GM23338 (cell line): Measurements from ENCODE around the gene ARHGAP27. TPM values are rescaled to one million over a fixed set of nuclear protein-coding genes. Genes with fewer than 3 reads are reported as not detected.

ENCODE experiments used
- ATAC-seq: fragments of 200-7000 bp; cut with Tn5 transposase; 3 replicates; pipeline ENCODE4 v1.9.1; 2020
- DNase-seq: peaks from one replicate; pipeline ENCODE4 v3.0.0-alpha.2; 2015; ENCODE audit warnings: low spot score
- H2AFZ ChIP-seq: fragments of 200-600 bp; sonication (generic); 2 replicates; pipeline ENCODE4 v1.8.0; 2016; ENCODE audit warnings: antibody characterized with exemption, mild to moderate bottlenecking, moderate library complexity
- H3F3A ChIP-seq: fragments of 200-600 bp; sonication (generic); replicated peaks from 2 replicates; pipeline ENCODE4 v1.8.0; 2017; ENCODE audit warnings: antibody characterized with exemption, mixed run types, low read depth
- H3K27ac ChIP-seq: fragments of 200-600 bp; sonication (generic); 2 replicates; pipeline ENCODE4 v1.6.1; 2016; ENCODE audit warnings: low read depth
- H3K27me3 ChIP-seq: fragments of 200-600 bp; sonication (generic); 2 replicates; pipeline ENCODE4 v1.8.0; 2016; ENCODE audit warnings: mild to moderate bottlenecking, mixed run types, moderate library complexity; ENCODE audit not compliant: insufficient read depth
- H3K36me3 ChIP-seq: fragments of 200-600 bp; sonication (generic); 2 replicates; pipeline ENCODE4 v1.8.0; 2016; ENCODE audit warnings: mild to moderate bottlenecking; ENCODE audit not compliant: insufficient read depth
- H3K4me1 ChIP-seq: fragments of 200-600 bp; sonication (generic); 2 replicates; pipeline ENCODE4 v1.8.0; 2016; ENCODE audit warnings: mild to moderate bottlenecking, moderate library complexity; ENCODE audit not compliant: insufficient read depth
- H3K4me2 ChIP-seq: fragments of 200-600 bp; sonication (generic); 2 replicates; pipeline ENCODE4 v1.7.1; 2017; ENCODE audit warnings: mixed run types
- H3K4me3 ChIP-seq: fragments of 200-600 bp; sonication (generic); 2 replicates; pipeline ENCODE4 v1.6.1; 2016; ENCODE audit warnings: mixed run types
- H3K79me2 ChIP-seq: fragments of 200-600 bp; sonication (generic); replicated peaks from 2 replicates; pipeline ENCODE4 v1.8.0; 2017; ENCODE audit warnings: mild to moderate bottlenecking; ENCODE audit not compliant: insufficient read depth
- H3K9me2 ChIP-seq: fragments of 200-600 bp; sonication (generic); 2 replicates; pipeline ENCODE4 v1.8.0; 2017; ENCODE audit not compliant: insufficient read depth
- H4K20me1 ChIP-seq: fragments of 200-600 bp; sonication (generic); replicated peaks from 2 replicates; pipeline ENCODE4 v1.8.0; 2017; ENCODE audit warnings: mild to moderate bottlenecking; ENCODE audit not compliant: insufficient read depth
- H3K27ac Mint-ChIP-seq: 2 replicates; pipeline ENCODE4 v1.8.0; 2020; ENCODE audit warnings: inconsistent platforms, mild to moderate bottlenecking, moderate library complexity, mixed read lengths
- H3K27me3 Mint-ChIP-seq: 3 replicates; pipeline ENCODE4 v1.8.0; 2022; ENCODE audit warnings: low read depth, mild to moderate bottlenecking, moderate library complexity, mixed read lengths, inconsistent platforms; ENCODE audit not compliant: insufficient read depth, poor library complexity
- H3K36me3 Mint-ChIP-seq: 3 replicates; pipeline ENCODE4 v1.8.0; 2021; ENCODE audit warnings: low read depth, mild to moderate bottlenecking, inconsistent platforms, moderate library complexity, mixed read lengths
- H3K4me1 Mint-ChIP-seq: 3 replicates; pipeline ENCODE4 v1.8.0; 2020; ENCODE audit warnings: mild to moderate bottlenecking, inconsistent platforms, mixed read lengths
- H3K4me3 Mint-ChIP-seq: 3 replicates; pipeline ENCODE4 v1.8.0; 2021; ENCODE audit warnings: moderate library complexity, mild to moderate bottlenecking, inconsistent platforms, mixed read lengths
- H3K9me3 Mint-ChIP-seq: 3 replicates; pipeline ENCODE4 v1.8.0; 2020; ENCODE audit warnings: moderate library complexity, mild to moderate bottlenecking, inconsistent platforms, mixed read lengths
- CREB1 ChIP-seq: fragments of 250-450 bp; sonication (Bioruptor Pico); IDR thresholded peaks from 2 replicates; pipeline ENCODE4 v1.5.0; 2020; ENCODE audit warnings: low read depth, mild to moderate bottlenecking, moderate library complexity
- CTCF ChIP-seq, 2 experiments: fragments of 200-600 bp in 1 of 2; sonication (generic) in 1 of 2; conservative IDR thresholded peaks; 2 replicates each; pipeline versions ENCODE4 v1.5.1 to v1.6.1; 2016 to 2017; ENCODE audit warnings: antibody characterized with exemption in 2 of 2, low read depth in 2 of 2, mild to moderate bottlenecking in 2 of 2, moderate library complexity in 1 of 2
- ETS1 ChIP-seq: IDR thresholded peaks from 2 replicates; pipeline ENCODE4 v1.6.1; 2016; ENCODE audit warnings: antibody characterized with exemption
- EZH2 ChIP-seq: fragments of 200-600 bp; sonication (generic); IDR thresholded peaks from one replicate; pipeline ENCODE4 v1.8.0; 2017; ENCODE audit warnings: antibody characterized with exemption, mild to moderate bottlenecking, low read depth; ENCODE audit not compliant: unreplicated experiment
- EZH2phosphoT487 ChIP-seq: fragments of 200-600 bp; sonication (generic); IDR thresholded peaks from one replicate; pipeline ENCODE4 v1.8.1; 2018; ENCODE audit warnings: antibody characterized with exemption; ENCODE audit not compliant: unreplicated experiment
- JUNB ChIP-seq: IDR thresholded peaks from one replicate; pipeline ENCODE4 v1.6.1; 2016; ENCODE audit warnings: antibody characterized with exemption; ENCODE audit not compliant: unreplicated experiment
- NANOG ChIP-seq: IDR thresholded peaks from 2 replicates; pipeline ENCODE4 v1.6.1; 2016; ENCODE audit warnings: antibody characterized with exemption, borderline replicate concordance
- POLR2AphosphoS5 ChIP-seq: IDR thresholded peaks from 2 replicates; pipeline ENCODE4 v1.6.1; 2016; ENCODE audit warnings: antibody characterized with exemption, low read depth
- STAT1 ChIP-seq: IDR thresholded peaks from one replicate; pipeline ENCODE4 v1.6.1; 2016; ENCODE audit warnings: antibody characterized with exemption; ENCODE audit not compliant: unreplicated experiment
- ZNF114 ChIP-seq: fragments of 250-450 bp; sonication (Bioruptor Pico); IDR thresholded peaks from 2 replicates; pipeline ENCODE4 v1.5.0; 2020; ENCODE audit warnings: mild to moderate bottlenecking, moderate library complexity
- ZNF331 ChIP-seq: fragments of 250-450 bp; sonication (Bioruptor Pico); IDR thresholded peaks from 2 replicates; pipeline ENCODE4 v1.5.0; 2020; ENCODE audit warnings: low read depth, mild to moderate bottlenecking, moderate library complexity
- polyA plus RNA-seq: library from polyadenylated mRNA; unstranded; fragments of >200 nt; fragmentation: Nextera tagmentation; extraction: Ambion mirVana; gene quantifications from 2 replicates; pipeline ENCODE4 v1.2.1, GENCODE V29; 2016
- total RNA-seq: library from RNA; depleted of rRNA; stranded (reverse); fragments of >200 nt; shearing (Covaris generic); gene quantifications from 2 replicates; pipeline ENCODE4 v1.2.3, GENCODE V29; 2014
- TF ChIP-seq, protein P1 (sequence below): fragments of 250-450 bp; sonication (Bioruptor Pico); IDR thresholded peaks from 2 replicates; pipeline ENCODE4 v1.5.0; 2020; ENCODE audit warnings: mild to moderate bottlenecking, moderate library complexity
- TF ChIP-seq, protein P2 (sequence below): IDR thresholded peaks from one replicate; pipeline ENCODE4 v1.6.1; 2018; ENCODE audit warnings: antibody characterized with exemption; ENCODE audit not compliant: unreplicated experiment

The ARHGAP27 gene
- total and polyA plus RNA-seq, 2 experiments from 2014 or later = 5.9 to 17.7 TPM

- no peak overlapping the region for H3K4me3 Mint-ChIP-seq
- Histone ChIP-seq H3F3A (peaks cover 8% of the 10 kb centered on the region), H3K4me1 (peaks cover 46% of the 10 kb centered on the region), H3K27ac (no peak overlapping the region), H3K36me3 (no peaks in the 10 kb centered on the region), H3K4me2 (no peak overlapping the region), H3K79me2 (no peaks in the 10 kb centered on the region), H2AFZ (no peak overlapping the region), H4K20me1 (no peaks in the 10 kb centered on the region), H3K27me3 (no peaks in the 10 kb centered on the region), H3K4me3 (no peak overlapping the region), H3K9me2 (no peaks in the 10 kb centered on the region)
- peaks cover 19% of the 10 kb centered on the region for H3K27me3 Mint-ChIP-seq
- H3K36me3 Mint-ChIP-seq = no peaks in the 10 kb centered on the region
- H3K9me3 Mint-ChIP-seq = no peaks in the 10 kb centered on the region
- peaks cover 58% of the 10 kb centered on the region for H3K4me1 Mint-ChIP-seq
- ATAC-seq = no peak
- TF ChIP-seq CTCF (conservative IDR thresholded peaks at IDR 0.05; ENCODE audit: low read depth in 2 of 2) (no peak), NANOG (no peak), CREB1 (CRISPR knock-in tag) (no peak), EZH2 (no peak), ZNF331 (CRISPR knock-in tag) (no peak), ETS1 (no peak), JUNB (no peak), STAT1 (no peak), ZNF114 (CRISPR knock-in tag) (no peak), POLR2AphosphoS5 (no peak), EZH2phosphoT487 (no peak)
- TF ChIP-seq, protein P1, sequence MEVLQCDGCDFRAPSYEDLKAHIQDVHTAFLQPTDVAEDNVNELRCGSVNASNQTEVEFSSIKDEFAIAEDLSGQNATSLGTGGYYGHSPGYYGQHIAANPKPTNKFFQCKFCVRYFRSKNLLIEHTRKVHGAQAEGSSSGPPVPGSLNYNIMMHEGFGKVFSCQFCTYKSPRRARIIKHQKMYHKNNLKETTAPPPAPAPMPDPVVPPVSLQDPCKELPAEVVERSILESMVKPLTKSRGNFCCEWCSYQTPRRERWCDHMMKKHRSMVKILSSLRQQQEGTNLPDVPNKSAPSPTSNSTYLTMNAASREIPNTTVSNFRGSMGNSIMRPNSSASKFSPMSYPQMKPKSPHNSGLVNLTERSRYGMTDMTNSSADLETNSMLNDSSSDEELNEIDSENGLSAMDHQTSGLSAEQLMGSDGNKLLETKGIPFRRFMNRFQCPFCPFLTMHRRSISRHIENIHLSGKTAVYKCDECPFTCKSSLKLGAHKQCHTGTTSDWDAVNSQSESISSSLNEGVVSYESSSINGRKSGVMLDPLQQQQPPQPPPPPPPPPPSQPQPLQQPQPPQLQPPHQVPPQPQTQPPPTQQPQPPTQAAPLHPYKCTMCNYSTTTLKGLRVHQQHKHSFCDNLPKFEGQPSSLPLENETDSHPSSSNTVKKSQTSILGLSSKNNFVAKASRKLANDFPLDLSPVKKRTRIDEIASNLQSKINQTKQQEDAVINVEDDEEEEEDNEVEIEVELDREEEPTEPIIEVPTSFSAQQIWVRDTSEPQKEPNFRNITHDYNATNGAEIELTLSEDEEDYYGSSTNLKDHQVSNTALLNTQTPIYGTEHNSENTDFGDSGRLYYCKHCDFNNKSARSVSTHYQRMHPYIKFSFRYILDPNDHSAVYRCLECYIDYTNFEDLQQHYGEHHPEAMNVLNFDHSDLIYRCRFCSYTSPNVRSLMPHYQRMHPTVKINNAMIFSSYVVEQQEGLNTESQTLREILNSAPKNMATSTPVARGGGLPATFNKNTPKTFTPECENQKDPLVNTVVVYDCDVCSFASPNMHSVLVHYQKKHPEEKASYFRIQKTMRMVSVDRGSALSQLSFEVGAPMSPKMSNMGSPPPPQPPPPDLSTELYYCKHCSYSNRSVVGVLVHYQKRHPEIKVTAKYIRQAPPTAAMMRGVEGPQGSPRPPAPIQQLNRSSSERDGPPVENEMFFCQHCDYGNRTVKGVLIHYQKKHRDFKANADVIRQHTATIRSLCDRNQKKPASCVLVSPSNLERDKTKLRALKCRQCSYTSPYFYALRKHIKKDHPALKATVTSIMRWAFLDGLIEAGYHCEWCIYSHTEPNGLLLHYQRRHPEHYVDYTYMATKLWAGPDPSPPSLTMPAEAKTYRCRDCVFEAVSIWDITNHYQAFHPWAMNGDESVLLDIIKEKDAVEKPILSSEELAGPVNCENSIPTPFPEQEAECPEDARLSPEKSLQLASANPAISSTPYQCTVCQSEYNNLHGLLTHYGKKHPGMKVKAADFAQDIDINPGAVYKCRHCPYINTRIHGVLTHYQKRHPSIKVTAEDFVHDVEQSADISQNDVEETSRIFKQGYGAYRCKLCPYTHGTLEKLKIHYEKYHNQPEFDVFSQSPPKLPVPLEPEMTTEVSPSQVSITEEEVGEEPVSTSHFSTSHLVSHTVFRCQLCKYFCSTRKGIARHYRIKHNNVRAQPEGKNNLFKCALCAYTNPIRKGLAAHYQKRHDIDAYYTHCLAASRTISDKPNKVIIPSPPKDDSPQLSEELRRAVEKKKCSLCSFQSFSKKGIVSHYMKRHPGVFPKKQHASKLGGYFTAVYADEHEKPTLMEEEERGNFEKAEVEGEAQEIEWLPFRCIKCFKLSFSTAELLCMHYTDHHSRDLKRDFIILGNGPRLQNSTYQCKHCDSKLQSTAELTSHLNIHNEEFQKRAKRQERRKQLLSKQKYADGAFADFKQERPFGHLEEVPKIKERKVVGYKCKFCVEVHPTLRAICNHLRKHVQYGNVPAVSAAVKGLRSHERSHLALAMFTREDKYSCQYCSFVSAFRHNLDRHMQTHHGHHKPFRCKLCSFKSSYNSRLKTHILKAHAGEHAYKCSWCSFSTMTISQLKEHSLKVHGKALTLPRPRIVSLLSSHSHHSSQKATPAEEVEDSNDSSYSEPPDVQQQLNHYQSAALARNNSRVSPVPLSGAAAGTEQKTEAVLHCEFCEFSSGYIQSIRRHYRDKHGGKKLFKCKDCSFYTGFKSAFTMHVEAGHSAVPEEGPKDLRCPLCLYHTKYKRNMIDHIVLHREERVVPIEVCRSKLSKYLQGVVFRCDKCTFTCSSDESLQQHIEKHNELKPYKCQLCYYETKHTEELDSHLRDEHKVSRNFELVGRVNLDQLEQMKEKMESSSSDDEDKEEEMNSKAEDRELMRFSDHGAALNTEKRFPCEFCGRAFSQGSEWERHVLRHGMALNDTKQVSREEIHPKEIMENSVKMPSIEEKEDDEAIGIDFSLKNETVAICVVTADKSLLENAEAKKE = no peak
- TF ChIP-seq, protein P2, sequence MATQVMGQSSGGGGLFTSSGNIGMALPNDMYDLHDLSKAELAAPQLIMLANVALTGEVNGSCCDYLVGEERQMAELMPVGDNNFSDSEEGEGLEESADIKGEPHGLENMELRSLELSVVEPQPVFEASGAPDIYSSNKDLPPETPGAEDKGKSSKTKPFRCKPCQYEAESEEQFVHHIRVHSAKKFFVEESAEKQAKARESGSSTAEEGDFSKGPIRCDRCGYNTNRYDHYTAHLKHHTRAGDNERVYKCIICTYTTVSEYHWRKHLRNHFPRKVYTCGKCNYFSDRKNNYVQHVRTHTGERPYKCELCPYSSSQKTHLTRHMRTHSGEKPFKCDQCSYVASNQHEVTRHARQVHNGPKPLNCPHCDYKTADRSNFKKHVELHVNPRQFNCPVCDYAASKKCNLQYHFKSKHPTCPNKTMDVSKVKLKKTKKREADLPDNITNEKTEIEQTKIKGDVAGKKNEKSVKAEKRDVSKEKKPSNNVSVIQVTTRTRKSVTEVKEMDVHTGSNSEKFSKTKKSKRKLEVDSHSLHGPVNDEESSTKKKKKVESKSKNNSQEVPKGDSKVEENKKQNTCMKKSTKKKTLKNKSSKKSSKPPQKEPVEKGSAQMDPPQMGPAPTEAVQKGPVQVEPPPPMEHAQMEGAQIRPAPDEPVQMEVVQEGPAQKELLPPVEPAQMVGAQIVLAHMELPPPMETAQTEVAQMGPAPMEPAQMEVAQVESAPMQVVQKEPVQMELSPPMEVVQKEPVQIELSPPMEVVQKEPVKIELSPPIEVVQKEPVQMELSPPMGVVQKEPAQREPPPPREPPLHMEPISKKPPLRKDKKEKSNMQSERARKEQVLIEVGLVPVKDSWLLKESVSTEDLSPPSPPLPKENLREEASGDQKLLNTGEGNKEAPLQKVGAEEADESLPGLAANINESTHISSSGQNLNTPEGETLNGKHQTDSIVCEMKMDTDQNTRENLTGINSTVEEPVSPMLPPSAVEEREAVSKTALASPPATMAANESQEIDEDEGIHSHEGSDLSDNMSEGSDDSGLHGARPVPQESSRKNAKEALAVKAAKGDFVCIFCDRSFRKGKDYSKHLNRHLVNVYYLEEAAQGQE = no peak
- H3K27ac Mint-ChIP-seq = no peak overlapping the region
- no peak for DNase-seq
Observed at GRCh38 chr17:45369421-45369820, 63.2 kb downstream of the ARHGAP27 start.
